Endometrial microvascular endothelial cells (primary cell): ENCODE measurements around the gene CYS1. TPM values are rescaled to one million over a fixed set of nuclear protein-coding genes. Genes with fewer than 3 reads are reported as not detected.

Experiments used
- in situ Hi-C: cut with HindIII; loops from 2 replicates; pipeline ENCODE4 v1.10.0; 2017; ENCODE audit warnings: low sequenced_read_pairs, low pct_unique_long_range_greater_than_20kb; ENCODE audit errors: inconsistent ontology term
- total RNA-seq: library from RNA; depleted of rRNA; stranded (reverse); fragments of >200 nt; gene quantifications from one replicate; pipeline ENCODE4 v1.2.3, GENCODE V29; 2015; ENCODE audit errors: inconsistent ontology term

Gene CYS1
- total RNA-seq, 1 donor from 2014 or later = not detected

- in situ Hi-C loops = no loop called here
These were observed 3.2 kb downstream of the CYS1 start for GRCh38 chr2:10076988-10077527.

GRCh38 chr2:10076511-10076910, 3.7 kb downstream of the CYS1 start:
- in situ Hi-C loops = no loop called here

- in situ Hi-C loops = no loop called here
These were observed 4.5 kb downstream of the CYS1 start for GRCh38 chr2:10075571-10076209.

GRCh38 chr2:10075101-10075500, 5.1 kb downstream of the CYS1 start:
- in situ Hi-C loops = no loop called here

GRCh38 chr2:10073706-10074105, 6.5 kb downstream of the CYS1 start:
- in situ Hi-C loops = no loop called here

DNA sequence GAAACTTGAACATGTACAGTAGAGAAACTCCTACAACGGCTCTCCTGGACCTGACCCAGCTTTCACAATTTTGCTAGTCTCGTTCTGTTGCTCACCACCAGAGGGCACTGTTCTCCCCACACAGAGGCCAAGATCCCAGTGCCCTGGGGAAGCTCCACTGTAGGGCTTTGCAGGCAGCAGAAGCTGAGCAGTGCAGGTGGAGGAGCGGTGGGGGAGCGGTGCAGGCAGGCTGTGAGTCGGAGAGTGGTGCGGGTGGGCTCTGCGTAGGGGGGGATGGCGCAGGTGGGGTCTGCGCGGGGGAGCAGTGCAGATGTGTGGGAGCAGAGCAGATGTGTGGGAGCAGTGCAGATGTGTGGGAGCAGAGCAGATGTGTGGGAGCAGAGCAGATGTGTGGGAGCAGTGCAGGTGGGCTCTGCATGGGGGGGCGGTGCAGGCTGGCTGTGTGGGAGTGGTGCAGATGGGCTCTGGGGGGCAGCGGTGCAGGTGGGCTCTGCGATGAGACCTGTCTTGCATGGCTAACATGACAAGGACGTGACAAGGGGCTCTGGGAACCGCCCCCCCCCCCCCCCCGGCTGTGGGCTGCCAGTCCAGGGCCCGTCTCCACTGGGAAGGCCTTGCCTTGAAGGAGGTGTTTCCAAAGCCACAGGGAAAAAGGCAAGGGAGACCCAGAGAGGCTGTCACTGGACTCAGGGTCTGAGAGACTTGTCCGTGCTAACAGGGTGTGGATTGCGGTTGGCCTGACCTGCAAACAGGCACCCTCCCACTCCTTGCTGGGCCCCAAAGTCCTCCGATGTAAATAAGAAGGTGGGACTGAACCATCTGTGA, 7.3 kb downstream of the CYS1 start:
- in situ Hi-C loops = no loop called here

DNA sequence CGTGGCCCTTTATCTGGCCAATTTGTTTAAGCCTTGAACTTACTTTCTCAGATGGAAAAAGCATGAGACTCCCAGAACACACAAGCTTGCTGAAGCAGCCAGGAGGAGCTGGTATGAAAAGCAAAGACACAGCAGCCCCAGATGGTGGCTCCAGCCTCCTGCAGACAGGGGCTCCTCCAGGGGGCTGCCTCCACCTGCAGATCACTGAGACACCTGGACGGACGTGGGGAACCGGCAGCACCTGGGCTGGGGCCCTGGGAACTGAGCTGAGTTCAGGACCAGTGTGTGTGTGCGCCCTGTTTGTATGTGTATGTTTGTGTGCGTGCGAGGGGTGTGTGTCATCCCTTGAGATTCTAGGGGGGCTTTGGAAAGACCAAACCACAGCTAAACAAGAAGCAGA, 8.6 kb downstream of the CYS1 start:
- in situ Hi-C loops = no loop called here

- in situ Hi-C loops = no loop called here
These were observed 9.0 kb downstream of the CYS1 start for GRCh38 chr2:10071176-10071575.

DNA sequence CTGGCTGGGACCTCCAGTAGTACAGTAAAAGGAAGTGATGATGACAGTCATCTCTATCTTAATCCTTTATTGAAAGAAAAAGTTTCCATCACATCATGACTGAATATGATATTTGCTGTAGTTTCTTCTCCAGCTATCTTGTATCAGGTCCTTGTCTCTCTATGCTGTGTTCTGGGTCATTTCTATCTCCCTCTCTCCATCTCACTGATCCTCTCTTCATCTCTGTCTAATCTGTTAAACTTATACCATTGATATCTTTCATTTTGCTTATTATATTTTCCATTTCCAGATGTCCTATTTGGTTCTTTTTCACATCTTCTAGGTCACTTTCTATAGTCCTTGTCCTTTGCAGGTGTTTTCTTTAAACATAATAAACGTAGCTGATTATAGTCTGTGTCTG, 12.3 kb downstream of the CYS1 start:
- in situ Hi-C loops = no loop called here

- in situ Hi-C loops = no loop called here
These were observed 12.9 kb downstream of the CYS1 start for GRCh38 chr2:10067330-10067729.

GRCh38 chr2:10065773-10066055, 14.5 kb downstream of the CYS1 start:
- in situ Hi-C loops = no loop called here

GRCh38 chr2:10064932-10065772, 15.1 kb downstream of the CYS1 start:
- in situ Hi-C loops = no loop called here

GRCh38 chr2:10063566-10063965, 16.6 kb downstream of the CYS1 start:
- in situ Hi-C loops = no loop called here

- in situ Hi-C loops = no loop called here
These were observed 17.3 kb downstream of the CYS1 start for GRCh38 chr2:10062931-10063365.

GRCh38 chr2:10061221-10061925, 18.8 kb downstream of the CYS1 start:
- in situ Hi-C loops = no loop called here

- in situ Hi-C loops = no loop called here
These were observed 20.5 kb downstream of the CYS1 start for GRCh38 chr2:10059552-10060335.

GRCh38 chr2:10059016-10059351, 21.2 kb downstream of the CYS1 start:
- in situ Hi-C loops = no loop called here

GRCh38 chr2:10058251-10059015, 21.8 kb downstream of the CYS1 start:
- in situ Hi-C loops = no loop called here
